ENCODE data around the gene AFAP1.

- no peak for TF ChIP-seq CTCF (IDR thresholded peaks at IDR 0.05)
- no peak for TF ChIP-seq POLR2A (IDR thresholded peaks at IDR 0.05)
Measured at GRCh38 chr4:7801001-7801400, 138.7 kb downstream of the AFAP1 start.

Measured in Peyer's patch (tissue), 4 donors.